Measurements from ENCODE around the gene DLG1.

Gene DLG1

DNA sequence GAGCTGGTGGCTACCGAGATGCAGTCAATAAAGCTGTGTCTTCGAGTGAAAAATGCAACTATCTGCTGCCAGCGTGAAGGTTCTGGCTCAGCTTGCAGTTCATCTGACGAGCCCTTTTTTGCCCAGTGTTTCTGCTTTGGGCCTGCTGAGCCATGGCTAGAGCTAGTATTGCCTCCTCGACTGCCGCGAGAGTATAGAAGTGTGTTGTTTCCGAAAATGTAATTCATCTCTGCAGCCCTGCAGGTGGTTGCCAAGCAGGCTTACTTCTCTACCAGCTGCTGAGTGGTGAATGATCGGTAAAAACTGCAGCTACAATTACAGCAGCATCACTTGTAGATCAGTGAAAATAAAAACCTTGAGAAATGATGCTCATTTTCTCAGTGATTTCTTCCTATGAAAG lies 114.8 kb downstream of the DLG1 start:
- DNase-seq (ENCODE audit: insufficient read length, low spot score) (no peak), FAIRE-seq (no peak)
- TF ChIP-seq, protein P1, sequence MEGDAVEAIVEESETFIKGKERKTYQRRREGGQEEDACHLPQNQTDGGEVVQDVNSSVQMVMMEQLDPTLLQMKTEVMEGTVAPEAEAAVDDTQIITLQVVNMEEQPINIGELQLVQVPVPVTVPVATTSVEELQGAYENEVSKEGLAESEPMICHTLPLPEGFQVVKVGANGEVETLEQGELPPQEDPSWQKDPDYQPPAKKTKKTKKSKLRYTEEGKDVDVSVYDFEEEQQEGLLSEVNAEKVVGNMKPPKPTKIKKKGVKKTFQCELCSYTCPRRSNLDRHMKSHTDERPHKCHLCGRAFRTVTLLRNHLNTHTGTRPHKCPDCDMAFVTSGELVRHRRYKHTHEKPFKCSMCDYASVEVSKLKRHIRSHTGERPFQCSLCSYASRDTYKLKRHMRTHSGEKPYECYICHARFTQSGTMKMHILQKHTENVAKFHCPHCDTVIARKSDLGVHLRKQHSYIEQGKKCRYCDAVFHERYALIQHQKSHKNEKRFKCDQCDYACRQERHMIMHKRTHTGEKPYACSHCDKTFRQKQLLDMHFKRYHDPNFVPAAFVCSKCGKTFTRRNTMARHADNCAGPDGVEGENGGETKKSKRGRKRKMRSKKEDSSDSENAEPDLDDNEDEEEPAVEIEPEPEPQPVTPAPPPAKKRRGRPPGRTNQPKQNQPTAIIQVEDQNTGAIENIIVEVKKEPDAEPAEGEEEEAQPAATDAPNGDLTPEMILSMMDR (IDR thresholded peaks at IDR 0.05; ENCODE audit: insufficient read depth, missing control alignments) = no peak

DNA sequence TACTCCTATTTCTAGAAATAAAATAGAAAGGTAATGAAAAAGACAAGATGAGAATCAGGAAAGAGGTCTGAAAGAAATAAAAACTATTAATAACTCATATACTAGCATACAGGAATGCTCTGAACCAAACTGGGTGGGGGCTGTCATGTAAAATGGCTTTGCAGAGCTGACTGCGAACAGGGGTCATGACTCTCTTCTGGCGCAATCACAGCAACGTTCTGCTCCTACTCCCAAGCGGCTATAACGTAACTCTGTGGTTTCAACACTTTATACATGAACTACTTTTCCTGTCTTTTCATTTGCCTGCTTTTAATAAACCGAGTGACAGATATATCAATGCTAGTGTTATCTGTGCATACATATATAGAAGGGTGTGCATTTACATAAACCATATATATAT lies 116.7 kb downstream of the DLG1 start:
- TF ChIP-seq, protein P1 (IDR thresholded peaks at IDR 0.05; ENCODE audit: insufficient read depth, missing control alignments) = no peak
- FAIRE-seq = no peak
- DNase-seq (ENCODE audit: insufficient read length, low spot score) = no peak

DNA sequence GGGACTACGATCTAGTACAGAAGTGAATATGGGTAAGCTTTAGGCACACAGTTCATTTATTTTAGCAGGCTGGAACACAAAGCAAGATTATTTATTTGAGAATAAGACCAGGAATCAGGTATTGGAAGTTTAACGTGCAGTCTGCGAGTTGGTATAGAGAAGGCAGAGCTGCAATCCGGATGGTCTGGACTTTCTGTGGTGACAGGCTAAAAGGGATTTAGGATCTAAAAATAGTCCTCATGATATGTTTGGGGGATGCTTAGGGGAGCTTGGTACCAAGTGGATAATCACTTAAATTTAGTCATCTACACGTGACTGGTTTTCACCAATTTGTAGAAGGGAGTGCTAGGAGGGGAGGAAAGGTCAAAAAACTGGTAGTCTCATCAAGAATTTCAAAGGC lies 119.4 kb downstream of the DLG1 start:
- FAIRE-seq (no peak), DNase-seq (ENCODE audit: insufficient read length, low spot score) (no peak)
- TF ChIP-seq, protein P1 (IDR thresholded peaks at IDR 0.05; ENCODE audit: insufficient read depth, missing control alignments) = no peak

DNA sequence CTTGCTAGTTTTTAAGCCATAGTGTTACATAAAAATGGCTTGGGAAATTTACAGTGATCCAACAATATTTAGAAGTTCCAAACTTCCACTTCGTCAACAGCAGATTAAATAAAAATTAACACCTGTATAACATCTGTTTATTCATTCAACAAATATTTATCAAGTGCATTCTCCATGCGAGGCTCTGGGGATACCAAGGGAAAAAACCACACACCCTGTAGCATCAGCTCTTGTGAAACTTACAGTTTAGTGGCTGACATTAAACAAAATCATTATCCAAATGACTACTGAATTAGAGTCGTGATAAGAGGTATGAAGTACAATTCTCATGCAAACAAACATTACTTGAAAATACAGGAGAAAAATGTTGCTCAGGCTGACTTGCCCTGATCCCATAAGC lies 122.9 kb downstream of the DLG1 start:
- TF ChIP-seq, protein P1 (IDR thresholded peaks at IDR 0.05; ENCODE audit: insufficient read depth, missing control alignments) = no peak
- no peak for FAIRE-seq
- no peak for DNase-seq (ENCODE audit: insufficient read length, low spot score)

DNA sequence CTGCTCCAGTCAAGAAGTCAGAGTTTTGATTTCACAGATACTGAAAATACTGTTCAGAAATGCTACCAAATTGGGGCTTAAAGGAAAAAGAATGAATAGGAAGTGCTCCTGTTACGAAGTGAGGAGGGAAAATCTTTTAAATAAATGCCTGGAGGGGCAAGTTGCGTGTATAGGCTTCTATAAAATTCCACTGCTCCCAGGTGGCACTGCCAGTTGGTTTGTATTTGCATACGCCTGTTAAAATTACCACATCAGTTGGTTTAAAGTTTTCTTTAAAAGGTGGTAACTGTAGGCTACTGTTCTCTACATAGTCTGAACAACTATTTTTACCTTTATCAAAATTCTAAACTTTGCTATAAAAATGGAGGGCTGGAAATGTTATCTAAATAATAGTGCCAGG lies 123.5 kb downstream of the DLG1 start:
- FAIRE-seq = no peak

DNA sequence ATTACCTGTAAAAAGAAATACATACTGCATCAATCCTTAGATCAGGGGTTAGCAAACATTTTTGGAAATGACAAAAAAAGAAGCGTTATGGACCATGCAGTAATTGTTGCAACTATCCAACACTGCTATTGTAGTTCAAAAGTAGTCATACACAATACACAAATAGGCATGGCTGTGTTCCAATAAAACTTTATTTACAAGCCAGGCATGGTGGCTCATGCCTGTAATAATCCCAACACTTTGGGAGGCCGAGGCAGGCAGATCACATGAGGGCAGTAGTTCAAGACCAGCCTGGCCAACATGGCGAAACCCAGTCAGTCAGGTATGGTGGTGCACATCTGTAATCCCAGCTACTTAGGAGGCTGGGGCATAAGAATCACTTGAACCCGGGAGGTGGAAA lies 124.8 kb downstream of the DLG1 start:
- no peak for DNase-seq (ENCODE audit: insufficient read length, low spot score)
- TF ChIP-seq, protein P1 (IDR thresholded peaks at IDR 0.05; ENCODE audit: insufficient read depth, missing control alignments) = no peak
- no peak for FAIRE-seq

More for the DNA sequence above, 123.5 kb downstream of the DLG1 start:
- TF ChIP-seq, protein P1 (IDR thresholded peaks at IDR 0.05; ENCODE audit: insufficient read depth, missing control alignments) = no peak
- no peak for DNase-seq (ENCODE audit: insufficient read length, low spot score)

DNA sequence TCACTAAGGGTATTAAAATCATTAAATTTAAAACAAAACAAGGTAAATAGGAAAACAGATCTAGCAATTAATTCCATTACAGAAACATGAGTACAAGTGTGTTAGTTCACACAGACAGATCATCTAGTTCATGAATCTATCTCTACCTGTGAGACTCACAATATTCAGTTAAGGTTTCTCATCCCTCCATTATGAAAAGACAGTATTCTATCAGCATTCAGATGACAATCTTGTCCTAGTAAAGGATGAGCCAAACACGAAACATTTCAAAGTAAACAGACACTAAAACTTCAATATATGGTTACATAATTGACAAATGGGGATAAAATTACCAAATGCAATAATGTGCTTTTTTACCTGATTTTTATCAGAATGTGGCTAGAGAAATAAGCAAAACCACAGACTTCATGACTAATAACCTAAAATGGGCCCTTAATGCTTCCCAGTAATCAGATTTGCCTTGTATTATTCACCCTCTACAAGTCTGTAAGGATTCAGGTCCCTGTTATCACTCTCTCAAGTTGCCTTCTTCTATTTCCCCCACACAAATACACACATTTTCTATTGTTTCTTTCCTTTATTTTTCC lies 126.8 kb downstream of the DLG1 start:
- DNase-seq (ENCODE audit: insufficient read length, low spot score) (no peak), FAIRE-seq (peak; percentile 46)
- TF ChIP-seq, protein P1 (IDR thresholded peaks at IDR 0.05; ENCODE audit: insufficient read depth, missing control alignments) = no peak
